ENCODE results near the gene RAB44. TPM values are rescaled to one million over a fixed set of nuclear protein-coding genes. Genes with fewer than 3 reads are reported as not detected.
"Not testable (repeated sequence)": the region's sequence is repeated elsewhere in the genome, so short reads cannot be mapped to it uniquely, and the experiment has no call there.

RAB44 gene
- total RNA-seq, 1 experiment from 2014 or later: not detected

GRCh38 chr6:36713846-36714245 is 16.2 kb downstream of the RAB44 start:
- no peak for DNase-seq (ENCODE audit: low read depth)

DNA sequence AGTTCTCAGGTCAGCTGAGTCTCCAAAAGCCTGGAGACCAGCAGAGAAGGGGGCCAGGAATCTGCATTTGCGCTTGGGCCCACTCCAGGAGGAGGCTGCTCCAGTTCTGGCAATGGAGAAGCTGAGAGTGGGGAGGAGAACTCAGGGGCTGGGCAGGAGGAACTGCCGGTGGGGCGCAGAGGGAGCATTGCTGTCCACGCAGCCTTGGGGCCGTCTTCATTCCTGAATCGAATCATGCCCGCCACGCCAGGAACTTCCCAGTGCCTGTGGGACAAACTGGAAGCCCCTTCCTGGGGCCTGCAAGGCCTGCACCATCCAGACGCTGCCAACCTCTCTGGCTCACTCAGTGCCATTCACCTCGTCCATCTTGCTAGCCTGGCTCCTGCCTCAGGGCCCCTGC is 16.9 kb downstream of the RAB44 start:
- DNase-seq (ENCODE audit: low read depth): no peak

DNA sequence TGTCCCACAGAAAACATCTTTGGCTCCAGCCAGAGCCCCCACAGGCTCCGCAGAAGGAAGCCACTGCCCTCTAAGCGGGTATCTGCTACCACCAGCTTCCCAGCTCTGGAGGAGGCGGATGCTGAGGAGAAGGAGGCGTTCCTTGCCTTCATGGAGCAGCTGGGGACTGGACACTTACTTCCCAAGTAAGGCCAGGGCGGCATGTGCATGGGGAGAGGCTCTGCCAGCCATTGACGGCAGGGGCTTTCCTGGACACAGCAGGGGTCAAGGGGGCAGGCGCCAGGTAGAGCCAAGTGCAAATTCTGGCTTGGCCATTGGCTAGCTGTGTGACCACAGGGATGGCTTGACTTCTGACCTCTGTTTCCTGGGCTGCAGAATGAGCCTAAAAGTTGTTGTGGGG is 17.8 kb downstream of the RAB44 start:
- no peak for DNase-seq (ENCODE audit: low read depth)

- DNase-seq (ENCODE audit: low read depth): no peak
Measured at GRCh38 chr6:36716476-36717093, 19.0 kb downstream of the RAB44 start.

- no peak for DNase-seq (ENCODE audit: low read depth)
Measured at GRCh38 chr6:36717231-36717825, 19.7 kb downstream of the RAB44 start.

DNA sequence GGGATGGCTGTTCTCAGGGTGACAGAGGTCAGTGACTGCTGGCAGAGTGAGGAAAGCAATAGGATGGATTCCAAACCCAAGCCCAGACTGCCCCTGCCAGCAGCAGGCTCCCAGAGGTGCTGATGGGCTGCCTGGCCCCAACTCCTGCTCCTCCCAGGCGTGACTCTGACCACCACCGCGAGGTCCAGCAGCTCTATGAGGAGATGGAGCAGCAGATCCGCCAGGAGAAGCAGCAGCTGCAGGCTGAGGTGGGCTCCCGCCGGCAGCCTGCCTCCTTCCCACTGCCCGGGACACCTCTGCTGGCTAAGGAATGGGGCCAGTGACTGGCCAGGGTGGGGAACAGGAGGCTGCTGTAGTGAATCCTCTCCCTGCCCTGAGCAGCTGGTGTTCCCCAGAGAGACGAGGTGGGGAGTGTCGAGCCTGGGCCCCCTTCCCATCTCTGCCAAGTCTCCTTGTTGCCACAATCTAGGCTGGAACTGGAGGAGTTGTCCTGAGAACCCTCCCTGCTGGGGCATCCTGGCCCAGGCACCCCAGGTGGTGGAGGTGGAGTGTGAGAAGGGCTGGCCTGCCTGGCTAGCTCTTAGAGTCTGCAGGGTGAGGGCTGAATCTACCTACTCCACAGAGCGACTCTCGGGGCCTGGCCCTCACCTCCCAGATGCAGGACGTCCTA is 20.4 kb downstream of the RAB44 start:
- DNase-seq (ENCODE audit: low read depth): no peak

DNA sequence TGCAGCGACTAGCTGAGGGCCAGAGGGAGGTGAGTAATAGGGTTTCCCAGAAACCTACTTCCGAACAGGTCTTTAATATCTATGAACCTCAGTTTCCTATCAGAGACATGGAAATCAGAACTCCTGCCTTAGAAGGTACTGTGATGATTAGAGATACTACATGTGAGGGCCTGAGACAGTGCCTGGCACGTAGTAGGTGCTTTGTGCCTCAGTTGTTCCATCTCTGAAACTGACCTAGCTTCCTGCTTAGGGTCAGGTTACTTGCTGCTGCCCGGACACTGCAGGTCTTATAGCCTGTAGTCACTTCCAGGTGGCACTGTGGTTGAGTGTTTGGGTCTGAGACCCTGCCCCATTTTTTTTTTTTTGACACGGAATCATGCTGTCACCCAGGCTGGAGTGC is 20.9 kb downstream of the RAB44 start:
- no peak for DNase-seq (ENCODE audit: low read depth)

- no peak for DNase-seq (ENCODE audit: low read depth)
Measured at GRCh38 chr6:36719126-36719525, 21.5 kb downstream of the RAB44 start.

- DNase-seq (ENCODE audit: low read depth): no peak
Measured at GRCh38 chr6:36720251-36721141, 22.9 kb downstream of the RAB44 start.

GRCh38 chr6:36721369-36722140 is 23.9 kb downstream of the RAB44 start:
- DNase-seq (ENCODE audit: low read depth): no peak

DNA sequence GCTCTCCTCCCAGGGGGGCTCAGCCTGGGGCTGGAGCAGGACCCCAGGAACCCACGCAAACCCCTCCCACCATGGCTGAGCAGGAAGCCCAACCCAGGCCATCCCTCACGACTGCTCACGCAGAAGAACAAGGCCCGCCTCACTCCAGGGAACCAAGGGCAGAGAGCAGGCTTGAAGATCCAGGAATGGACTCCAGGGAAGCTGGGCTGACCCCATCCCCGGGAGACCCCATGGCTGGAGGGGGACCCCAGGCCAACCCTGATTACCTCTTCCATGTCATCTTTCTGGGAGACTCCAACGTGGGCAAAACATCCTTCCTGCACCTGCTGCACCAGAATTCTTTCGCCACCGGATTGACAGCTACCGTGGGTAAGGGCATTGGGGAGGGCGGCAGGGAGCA is 24.7 kb downstream of the RAB44 start:
- DNase-seq (ENCODE audit: low read depth): no peak

GRCh38 chr6:36722879-36723278 is 25.3 kb downstream of the RAB44 start:
- no peak for DNase-seq (ENCODE audit: low read depth)

DNA sequence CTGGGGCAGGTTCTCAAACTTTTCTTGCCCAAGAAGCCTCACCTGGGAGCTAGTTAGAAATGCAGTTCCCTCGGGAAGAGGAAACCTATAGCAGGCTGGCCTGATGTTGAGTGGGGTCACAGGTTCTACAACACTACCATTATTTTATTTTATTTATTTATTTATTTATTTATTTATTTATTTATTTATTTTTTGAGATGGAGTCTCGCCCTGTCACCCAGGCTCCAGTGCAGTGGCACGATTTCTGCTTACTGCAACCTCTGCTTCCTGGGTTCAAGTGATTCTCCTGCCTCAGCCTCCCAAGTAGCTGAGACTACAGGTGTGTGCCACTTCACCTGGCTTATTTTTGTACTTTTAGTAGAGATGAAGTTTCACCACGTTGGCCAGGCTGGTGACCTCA is 26.4 kb downstream of the RAB44 start:
- DNase-seq (ENCODE audit: low read depth): not testable (repeated sequence)

- peak; percentile 78 for DNase-seq (ENCODE audit: low read depth)
Measured at GRCh38 chr6:36724514-36725390, 27.1 kb downstream of the RAB44 start.

DNA sequence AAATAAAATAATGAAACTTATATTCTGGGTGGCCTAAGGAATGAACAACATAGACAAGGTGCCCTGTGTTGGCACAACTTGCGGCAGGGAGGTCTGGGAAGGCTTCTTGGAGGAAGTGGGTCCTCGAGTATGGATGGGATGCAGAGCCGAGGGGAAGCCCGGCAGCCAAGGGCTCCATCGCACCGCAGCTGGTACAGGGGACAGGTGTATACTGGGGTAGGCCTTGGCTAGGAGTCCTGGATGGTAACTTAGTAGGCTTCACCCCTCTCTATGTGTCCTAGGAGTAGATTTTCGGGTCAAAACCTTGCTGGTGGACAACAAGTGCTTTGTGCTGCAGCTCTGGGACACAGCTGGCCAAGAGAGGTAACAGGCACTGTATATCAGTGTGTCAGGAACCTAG is 28.0 kb downstream of the RAB44 start:
- DNase-seq (ENCODE audit: low read depth): no peak

GRCh38 chr6:36727505-36728021 is 29.9 kb downstream of the RAB44 start:
- DNase-seq (ENCODE audit: low read depth): peak; percentile 59

GRCh38 chr6:36728289-36729160 is 30.9 kb downstream of the RAB44 start:
- no peak for DNase-seq (ENCODE audit: low read depth)

GRCh38 chr6:36729161-36729524 is 31.5 kb downstream of the RAB44 start:
- no peak for DNase-seq (ENCODE audit: low read depth)
